ENCODE results near the gene ZNF423.
"Not testable (repeated sequence)": the region's sequence is repeated elsewhere in the genome, so short reads cannot be mapped to it uniquely, and the experiment has no call there.

DNA sequence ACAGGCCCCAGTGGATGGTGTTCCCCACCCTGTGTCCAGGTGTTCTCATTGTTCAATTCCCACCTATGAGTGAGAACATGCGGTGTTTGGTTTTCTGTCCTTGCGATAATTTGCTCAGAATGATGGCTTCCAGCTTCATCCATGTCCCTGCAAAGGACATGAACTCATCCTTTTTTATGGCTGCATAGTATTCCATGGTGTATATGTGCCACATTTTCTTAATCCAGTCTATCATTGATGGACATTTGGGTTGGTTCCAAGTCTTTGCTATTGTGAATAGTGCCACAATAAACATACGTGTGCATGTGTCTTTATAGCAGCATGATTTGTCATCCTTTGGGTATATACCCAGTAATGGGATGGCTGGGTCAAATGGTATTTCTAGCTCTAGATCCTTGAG is 22.6 kb upstream of the ZNF423 start:
- TF ChIP-seq, protein P1, sequence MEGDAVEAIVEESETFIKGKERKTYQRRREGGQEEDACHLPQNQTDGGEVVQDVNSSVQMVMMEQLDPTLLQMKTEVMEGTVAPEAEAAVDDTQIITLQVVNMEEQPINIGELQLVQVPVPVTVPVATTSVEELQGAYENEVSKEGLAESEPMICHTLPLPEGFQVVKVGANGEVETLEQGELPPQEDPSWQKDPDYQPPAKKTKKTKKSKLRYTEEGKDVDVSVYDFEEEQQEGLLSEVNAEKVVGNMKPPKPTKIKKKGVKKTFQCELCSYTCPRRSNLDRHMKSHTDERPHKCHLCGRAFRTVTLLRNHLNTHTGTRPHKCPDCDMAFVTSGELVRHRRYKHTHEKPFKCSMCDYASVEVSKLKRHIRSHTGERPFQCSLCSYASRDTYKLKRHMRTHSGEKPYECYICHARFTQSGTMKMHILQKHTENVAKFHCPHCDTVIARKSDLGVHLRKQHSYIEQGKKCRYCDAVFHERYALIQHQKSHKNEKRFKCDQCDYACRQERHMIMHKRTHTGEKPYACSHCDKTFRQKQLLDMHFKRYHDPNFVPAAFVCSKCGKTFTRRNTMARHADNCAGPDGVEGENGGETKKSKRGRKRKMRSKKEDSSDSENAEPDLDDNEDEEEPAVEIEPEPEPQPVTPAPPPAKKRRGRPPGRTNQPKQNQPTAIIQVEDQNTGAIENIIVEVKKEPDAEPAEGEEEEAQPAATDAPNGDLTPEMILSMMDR (IDR thresholded peaks at IDR 0.05): not testable (repeated sequence)
- not testable (repeated sequence) for TF ChIP-seq POLR2A (IDR thresholded peaks at IDR 0.05)
